ENCODE data around the gene ZFAND2A. TPM values are rescaled to one million over a fixed set of nuclear protein-coding genes. Genes with fewer than 3 reads are reported as not detected.
A peak's percentile ranks its signal among the peaks of the same experiment; 100 is the strongest.
"Not testable (repeated sequence)": the region's sequence is repeated elsewhere in the genome, so short reads cannot be mapped to it uniquely, and the experiment has no call there.

The ZFAND2A gene
- total RNA-seq, 4 donors from 2014 or later, result 6.4 to 23.3 (median 14.0) TPM

- Histone ChIP-seq H3K9me3 (no peaks in the 10 kb centered on the region), H3K4me1 (peaks cover 0 to 6% (median 0%) of the 10 kb centered on the region in 3 donors), H3K4me3 (no peak overlapping the region), H3K27me3 (no peaks in the 10 kb centered on the region), H3K36me3 (peaks cover 0 to 4% (median under 1%) of the 10 kb centered on the region in 3 donors), H3K27ac (no peak overlapping the region)
- TF ChIP-seq POLR2A (IDR thresholded peaks at IDR 0.05), result no peak
- TF ChIP-seq CTCF (IDR thresholded peaks at IDR 0.05), result peak in 5 of 6 experiments; percentile 21 to 57 (median 27)
- WGBS, 2 donors, result 26 to 39% methylated on average over 7 to 8 of the region's 23 CpGs
- DNase-seq, result no peak
- intact Hi-C loops (cut with DNase I), result no loop called here
Measured at GRCh38 chr7:1144269-1144771, 15.7 kb downstream of the ZFAND2A start.

- H3K4me3 ChIP-seq; H3K27ac ChIP-seq; DNase-seq; intact Hi-C loops (cut with DNase I); H3K9me3 ChIP-seq; H3K27me3 ChIP-seq; H3K36me3 ChIP-seq: not testable (repeated sequence)
- H3K4me1 ChIP-seq, result peaks cover 5 to 15% (median 6%) of the 10 kb centered on the region in 3 donors
- 80 to 88% methylated on average over 5 of the region's 5 CpGs for WGBS, 2 donors
Measured at GRCh38 chr7:1143031-1143430, 17.0 kb downstream of the ZFAND2A start.

- WGBS, 2 donors, result 67 to 73% methylated on average over 14 of the region's 14 CpGs
- no peak for DNase-seq
- Histone ChIP-seq H3K36me3 (no peaks in the 10 kb centered on the region), H3K9me3 (no peaks in the 10 kb centered on the region), H3K27me3 (no peaks in the 10 kb centered on the region), H3K27ac (no peak overlapping the region), H3K4me3 (no peak overlapping the region), H3K4me1 (peaks cover 8 to 20% (median 9%) of the 10 kb centered on the region in 3 donors)
- intact Hi-C loops (cut with DNase I), result no loop called here
- TF ChIP-seq CTCF (IDR thresholded peaks at IDR 0.05) (no peak), POLR2A (IDR thresholded peaks at IDR 0.05) (no peak)
Measured at GRCh38 chr7:1142051-1142635, 17.9 kb downstream of the ZFAND2A start.

GRCh38 chr7:1141651-1142050 is 18.3 kb downstream of the ZFAND2A start:
- TF ChIP-seq POLR2A (IDR thresholded peaks at IDR 0.05) (no peak), CTCF (IDR thresholded peaks at IDR 0.05) (no peak)
- Histone ChIP-seq H3K27me3 (no peaks in the 10 kb centered on the region), H3K9me3 (no peaks in the 10 kb centered on the region), H3K4me1 (peaks cover 13 to 25% (median 14%) of the 10 kb centered on the region in 3 donors), H3K4me3 (no peak overlapping the region), H3K27ac (no peak overlapping the region), H3K36me3 (no peaks in the 10 kb centered on the region)
- 83 to 85% methylated on average over 6 of the region's 6 CpGs for WGBS, 2 donors
- no peak for DNase-seq
- intact Hi-C loops (cut with DNase I), result no loop called here

GRCh38 chr7:1140476-1141104 is 19.4 kb downstream of the ZFAND2A start:
- Histone ChIP-seq H3K4me1 (peaks cover 14 to 27% (median 15%) of the 10 kb centered on the region in 3 donors), H3K27me3 (no peaks in the 10 kb centered on the region), H3K4me3 (no peak overlapping the region), H3K9me3 (no peaks in the 10 kb centered on the region), H3K27ac (no peak overlapping the region), H3K36me3 (no peaks in the 10 kb centered on the region)
- intact Hi-C loops (cut with DNase I), result no loop called here
- no peak for TF ChIP-seq POLR2A (IDR thresholded peaks at IDR 0.05)
- no peak for DNase-seq
- 79 to 92% methylated on average over 4 of the region's 4 CpGs for WGBS, 2 donors

- Histone ChIP-seq H3K4me1 (peaks cover 14 to 21% (median 15%) of the 10 kb centered on the region in 3 donors), H3K27ac (peak overlapping the region; percentile 79 to 93 (median 90)), H3K36me3 (no peaks in the 10 kb centered on the region), H3K27me3 (no peaks in the 10 kb centered on the region), H3K9me3 (no peaks in the 10 kb centered on the region), H3K4me3 (peak overlapping the region; percentile 73 to 92 (median 80))
- DNase-seq, result no peak
- intact Hi-C loops (cut with DNase I), result no loop called here
- WGBS, 2 donors, result 22 to 26% methylated on average over 14 to 21 of the region's 51 CpGs
- TF ChIP-seq CTCF (IDR thresholded peaks at IDR 0.05) (no peak), POLR2A (IDR thresholded peaks at IDR 0.05) (no peak)
Measured at GRCh38 chr7:1137517-1138167, 22.4 kb downstream of the ZFAND2A start.

Data from esophagus squamous epithelium (tissue), 5 donors.